PFSK-1 (cell line): Measurements from ENCODE around the gene ACADSB.

ENCODE experiments used
- POLR2AphosphoS5 ChIP-seq: IDR thresholded peaks from 2 replicates; pipeline ENCODE4 v1.6.1; 2012; ENCODE audit warnings: low read depth, mild to moderate bottlenecking, control low read depth, low read length, moderate library complexity
- REST ChIP-seq, 2 experiments: IDR thresholded peaks; 2 replicates each; pipeline versions ENCODE4 v1.6.1 to v1.8.0; 2011 to 2012; ENCODE audit warnings: low read depth in 2 of 2, low read length in 2 of 2, control low read depth in 1 of 2, inconsistent platforms in 1 of 2, mild to moderate bottlenecking in 1 of 2, moderate library complexity in 1 of 2; ENCODE audit not compliant: insufficient read depth in 1 of 2
- SIN3A ChIP-seq: IDR thresholded peaks from 2 replicates; pipeline ENCODE4 v1.6.1; 2012; ENCODE audit warnings: mild to moderate bottlenecking, low read length, moderate library complexity, borderline replicate concordance; ENCODE audit not compliant: insufficient read depth

GRCh38 chr10:123026302-123026701 lies 17.5 kb downstream of the ACADSB start:
- TF ChIP-seq REST (IDR thresholded peaks at IDR 0.05; ENCODE audit: insufficient read depth in 1 of 2, low read depth in 2 of 2, low read length in 2 of 2) (no peak), SIN3A (no peak), POLR2AphosphoS5 (no peak)
